GM18873 (cell line): ENCODE results near the gene NOL3.

Experiments
- ATAC-seq: cut with Tn5 transposase; IDR thresholded peaks from one replicate; pipeline ENCODE4 v1.9.1; 2021; ENCODE audit warnings: mild to moderate bottlenecking, moderate library complexity, moderate number of reproducible peaks; ENCODE audit not compliant: unreplicated experiment, low FRiP score

NOL3 gene

GRCh38 chr16:67187175-67187890 lies 17.0 kb downstream of the NOL3 start:
- ATAC-seq, result no peak

DNA sequence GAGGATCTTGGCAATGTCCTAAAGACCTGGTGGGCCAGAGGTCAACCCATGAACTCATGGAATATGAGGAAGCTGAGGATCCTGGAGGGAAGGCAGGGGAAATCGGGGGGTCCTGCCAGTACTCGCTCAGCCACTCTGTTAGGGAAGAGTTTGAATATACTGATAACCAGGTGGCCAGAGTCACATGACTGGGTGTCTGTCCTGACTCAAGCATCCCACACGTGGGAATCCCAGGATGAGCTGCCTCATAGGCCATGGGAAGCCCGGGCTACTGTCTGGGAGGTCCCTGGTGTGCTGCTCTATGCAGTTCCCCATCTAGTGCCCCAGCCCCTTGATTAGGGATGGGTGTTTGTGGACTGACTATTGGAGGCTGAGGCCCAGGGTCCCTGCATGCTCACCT lies 18.0 kb downstream of the NOL3 start:
- no peak for ATAC-seq

GRCh38 chr16:67188798-67189197 lies 18.5 kb downstream of the NOL3 start:
- ATAC-seq, result no peak

DNA sequence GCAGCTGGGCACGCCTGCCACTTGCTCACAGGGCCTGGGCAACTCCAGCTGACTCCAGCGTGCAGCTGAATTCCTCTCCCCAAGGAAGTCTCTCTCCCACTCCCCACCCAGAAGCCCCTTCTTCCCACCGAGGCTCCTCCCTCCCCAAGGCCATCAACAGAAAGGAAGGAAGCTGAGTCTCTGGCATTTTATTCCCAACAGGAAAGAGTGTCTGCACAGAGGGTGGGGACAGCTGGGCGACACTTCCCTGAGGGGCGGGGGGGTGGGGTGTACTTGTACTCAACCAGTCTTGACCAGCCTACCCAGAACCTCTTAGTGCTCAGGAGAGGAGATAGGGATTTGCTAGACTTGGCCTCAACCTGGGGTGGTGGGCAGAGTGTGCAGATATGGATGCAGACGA lies 19.7 kb downstream of the NOL3 start, which contains the start of gene EXOC3L1:
Gene EXOC3L1 (minus strand): TSS at position 96 of the 400 bp plus-strand sequence. CDS start 460 bp downstream, outside the sequence.
- ATAC-seq, result no peak

DNA sequence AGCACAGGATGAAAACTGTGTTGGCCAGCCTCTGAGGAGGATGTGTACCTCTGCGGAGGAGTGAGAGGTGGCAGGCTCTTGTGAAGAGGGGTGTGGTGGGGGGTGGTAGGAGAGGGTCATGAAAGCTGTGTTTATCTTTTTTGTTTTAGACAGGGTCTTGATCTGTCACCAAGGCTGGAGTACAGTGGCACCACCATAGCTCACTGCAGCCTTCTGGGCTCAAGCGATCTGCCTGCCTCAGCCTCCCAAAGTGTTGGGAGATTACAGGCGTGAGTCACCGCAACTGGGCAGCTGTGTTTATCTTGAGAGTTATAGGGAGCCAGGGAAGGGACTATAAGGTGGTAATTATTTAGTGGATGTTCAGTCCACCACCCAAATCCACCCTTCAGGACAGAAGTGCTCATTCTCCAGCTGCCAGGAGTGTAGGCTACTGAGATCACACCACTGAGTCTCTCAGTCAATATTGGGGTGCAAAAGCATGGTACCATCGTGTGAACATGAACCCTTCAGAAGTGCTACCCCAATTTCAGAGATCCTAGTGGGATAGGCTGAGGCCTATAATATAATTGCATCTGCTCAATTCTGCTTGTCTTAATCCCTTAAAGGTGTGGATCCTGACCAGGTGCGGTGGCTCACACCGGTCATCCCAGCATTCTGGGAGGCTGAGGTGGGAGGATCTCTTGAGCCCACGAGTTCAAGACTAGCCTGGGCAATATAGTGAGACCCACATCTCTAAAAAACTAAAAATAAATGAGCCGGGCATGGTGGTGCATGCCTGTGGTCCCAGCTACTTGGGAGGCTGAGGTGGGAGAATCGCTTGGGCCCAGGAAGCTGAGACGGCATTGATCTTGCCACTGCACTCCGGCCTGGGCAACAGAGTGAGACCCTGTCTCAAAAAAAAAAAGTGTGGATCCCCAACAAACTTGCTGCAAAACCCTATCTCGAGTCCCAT lies 20.4 kb downstream of the NOL3 start:
- ATAC-seq, result no peak

- ATAC-seq, result no peak
These were observed 21.2 kb downstream of the NOL3 start for GRCh38 chr16:67191411-67191994.

- ATAC-seq, result peak; percentile 56
These were observed 21.8 kb downstream of the NOL3 start, which contains the start of gene E2F4 for GRCh38 chr16:67191995-67192681. E2F4 (plus strand) TSS chr16:67192155; CDS start chr16:67192228, 73 bp downstream.

- ATAC-seq, result no peak
These were observed 22.5 kb downstream of the NOL3 start for GRCh38 chr16:67192781-67193361.

GRCh38 chr16:67193536-67193935 lies 23.2 kb downstream of the NOL3 start:
- ATAC-seq, result no peak

DNA sequence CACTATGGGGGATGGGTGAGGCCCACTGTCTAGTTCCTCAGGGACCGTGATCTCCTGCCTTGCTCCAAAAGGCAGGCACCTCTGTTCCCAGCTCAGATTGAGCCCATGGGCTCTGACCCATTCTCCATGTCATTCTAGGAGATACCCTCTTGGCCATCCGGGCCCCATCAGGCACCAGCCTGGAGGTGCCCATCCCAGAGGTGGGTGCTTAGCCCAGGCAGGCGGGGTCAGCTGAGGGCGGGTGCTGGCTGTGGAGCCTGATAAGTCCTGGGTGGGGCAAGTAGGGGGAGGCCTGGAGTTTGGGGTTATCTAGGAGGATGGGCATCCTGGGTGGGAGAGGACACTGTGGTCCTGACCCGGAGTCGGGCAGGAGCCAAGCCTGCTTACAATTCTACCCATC lies 23.9 kb downstream of the NOL3 start:
- ATAC-seq, result no peak

- no peak for ATAC-seq
These were observed 25.3 kb downstream of the NOL3 start for GRCh38 chr16:67195676-67196075.

GRCh38 chr16:67196881-67197280 lies 26.5 kb downstream of the NOL3 start:
- no peak for ATAC-seq

DNA sequence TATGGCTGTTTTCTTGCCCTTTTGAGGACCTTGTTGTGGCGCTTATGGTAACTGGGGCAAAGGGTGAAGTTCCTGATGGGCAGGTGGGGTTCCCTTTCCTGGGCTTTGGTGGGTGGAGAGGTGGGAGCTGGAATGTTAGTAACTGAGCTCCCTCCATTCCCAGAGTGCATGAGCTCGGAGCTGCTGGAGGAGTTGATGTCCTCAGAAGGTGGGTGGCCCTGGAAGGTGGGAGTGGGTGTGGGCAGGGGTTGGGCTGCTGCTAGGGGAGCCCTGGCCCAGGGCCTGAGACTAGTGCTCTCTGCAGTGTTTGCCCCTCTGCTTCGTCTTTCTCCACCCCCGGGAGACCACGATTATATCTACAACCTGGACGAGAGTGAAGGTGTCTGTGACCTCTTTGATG lies 27.4 kb downstream of the NOL3 start:
- ATAC-seq, result no peak

DNA sequence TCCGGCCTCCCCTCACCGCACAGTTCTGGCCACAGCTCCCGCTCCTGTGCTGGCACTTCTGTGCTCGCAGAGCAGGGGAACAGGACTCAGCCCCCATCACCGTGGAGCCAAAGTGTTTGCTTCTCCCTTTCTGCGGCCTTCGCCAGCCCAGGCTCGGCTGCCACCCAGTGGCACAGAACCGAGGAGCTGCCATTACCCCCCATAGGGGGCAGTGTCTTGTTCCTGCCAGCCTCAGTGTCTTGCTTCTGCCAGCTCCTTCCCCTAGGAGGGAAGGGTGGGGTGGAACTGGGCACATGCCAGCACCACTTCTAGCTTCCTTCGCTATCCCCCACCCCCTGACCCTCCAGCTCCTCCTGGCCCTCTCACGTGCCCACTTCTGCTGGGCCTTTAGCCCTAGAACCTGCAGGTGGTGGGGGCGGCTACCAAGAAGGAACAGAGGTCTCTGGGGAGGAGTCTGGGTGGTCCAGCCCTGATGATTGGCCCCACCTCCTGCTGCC lies 27.9 kb downstream of the NOL3 start:
- ATAC-seq, result no peak

GRCh38 chr16:67199011-67199807 lies 28.9 kb downstream of the NOL3 start, which contains the start of gene ELMO3:
ELMO3 (plus strand) TSS chr16:67199131; CDS start chr16:67199327, 196 bp downstream.
- ATAC-seq, result no peak

DNA sequence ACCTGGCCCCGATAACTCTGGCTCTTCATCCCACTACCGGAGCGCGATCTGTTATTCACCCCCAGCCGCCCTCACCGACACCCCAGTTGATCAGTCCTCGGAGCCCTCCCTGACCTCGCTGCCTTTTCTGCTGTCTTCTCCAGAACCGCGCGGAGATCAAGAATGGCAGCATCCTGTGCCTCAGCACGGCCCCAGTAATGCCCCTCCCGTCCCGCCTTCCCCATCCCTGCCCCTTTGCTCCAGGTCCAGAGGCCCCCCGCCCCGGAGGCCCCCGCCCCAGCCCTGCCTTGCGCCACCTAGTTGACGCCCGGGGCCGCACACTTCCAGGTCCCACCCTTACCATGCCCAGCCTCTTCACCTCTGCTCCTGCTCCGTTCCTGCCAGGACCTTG lies 29.5 kb downstream of the NOL3 start:
- ATAC-seq, result no peak

GRCh38 chr16:67200491-67200890 lies 30.2 kb downstream of the NOL3 start:
- no peak for ATAC-seq

- no peak for ATAC-seq
These were observed 31.3 kb downstream of the NOL3 start for GRCh38 chr16:67201411-67202345.
